ENCODE data around the gene MEPE. TPM values are rescaled to one million over a fixed set of nuclear protein-coding genes. Genes with fewer than 3 reads are reported as not detected.

The MEPE gene
- total and polyA plus RNA-seq, 10 of the 15 experiments (the other 5 are each of a cell fraction or from before 2014, with no cell fraction given): not detected

GRCh38 chr4:87853108-87853507 is 20.3 kb downstream of the MEPE start (continued):
- TF ChIP-seq ZBTB40 (IDR thresholded peaks at IDR 0.05; ENCODE audit: borderline replicate concordance): no peak
- TF ChIP-seq SP1 (IDR thresholded peaks at IDR 0.05; ENCODE audit: low read depth, low read length): no peak
- TF ChIP-seq CHD4 (IDR thresholded peaks at IDR 0.05): no peak

GRCh38 chr4:87853891-87854290 is 21.1 kb downstream of the MEPE start:
- ChIA-PET SMC1A (ENCODE audit: uncharacterized antibody, unreplicated experiment) (no interaction called here), RAD21 (ENCODE audit: unreplicated experiment) (interaction anchor here (1.9 kb wide), 1 partner anchor 120 kb away, joined by 9 read pairs; no protein-coding TSS in a partner anchor), CTCF (interaction anchor here (0.6 to 8.7 kb wide), 5 partner anchors 90 to 358 kb away, joined by 4 to 76 read pairs (median 9); partner anchors contain the start of gene SPP1), POLR2A (no interaction called here)
- Histone ChIP-seq H3K4me3 (no peak overlapping the region), H3K36me3 (ENCODE audit: control insufficient read depth in 2 of 2, insufficient read depth in 2 of 2, low read length in 1 of 2) (no peaks in the 10 kb centered on the region), H3K9me3 (replicated peaks; ENCODE audit: control insufficient read depth, insufficient read depth, low read length) (no peaks in the 10 kb centered on the region), H3K9ac (ENCODE audit: control insufficient read depth, insufficient read depth, low read length) (no peak overlapping the region), H3K27me3 (replicated peaks in 1 of 2; ENCODE audit: control insufficient read depth in 2 of 2, insufficient read depth in 2 of 2, low read length in 1 of 2) (no peaks in the 10 kb centered on the region; a peak in 1 of 4 replicates), H3K27ac (ENCODE audit: control insufficient read depth, insufficient read depth) (no peak overlapping the region), H4K20me1 (ENCODE audit: control insufficient read depth, insufficient read depth) (no peaks in the 10 kb centered on the region), H3K79me2 (ENCODE audit: control insufficient read depth, insufficient read depth, low read length) (no peaks in the 10 kb centered on the region), H2AFZ (ENCODE audit: control insufficient read depth, low read depth, low read length) (no peak overlapping the region), H3K4me1 (ENCODE audit: control insufficient read depth, insufficient read depth, low read length) (no peaks in the 10 kb centered on the region), H3K4me2 (ENCODE audit: control insufficient read depth, insufficient read depth) (no peak overlapping the region)
- BruUV-seq (replicated peaks): no TSS peak
- in situ Hi-C loops (cut with MboI) (loop anchor here (5.0 kb wide), 2 partner anchors 358 to 663 kb away; no protein-coding TSS in a partner anchor), intact Hi-C loops (cut with micrococcal nuclease; ENCODE audit: unreplicated experiment) (loop anchor here (1.0 kb wide), 2 partner anchors 119 to 358 kb away; no protein-coding TSS in a partner anchor)
- TF ChIP-seq PAX5 (IDR thresholded peaks at IDR 0.05; ENCODE audit: borderline replicate concordance, low read depth, low read length): no peak
- TF ChIP-seq CREM (IDR thresholded peaks at IDR 0.05; ENCODE audit: low read depth): no peak
- no peak for TF ChIP-seq BHLHE40 (IDR thresholded peaks at IDR 0.05; ENCODE audit: borderline replicate concordance in 1 of 2, low read depth in 2 of 2, low read length in 1 of 2)
- ATAC-seq (no peak), DNase-seq (ENCODE audit: low read depth, low spot score) (no peak), FAIRE-seq (no peak)
